Large intestine (tissue), 3 donors: ENCODE measurements around the gene ATP9B. TPM values are rescaled to one million over a fixed set of nuclear protein-coding genes. Genes with fewer than 3 reads are reported as not detected.

Experiments used
- DNase-seq, 2 donors: peaks; one replicate each; pipeline versions ENCODE4 v3.0.0 to v3.0.0-alpha.2; 2013
- H3K27ac ChIP-seq: one replicate; pipeline ENCODE4 v1.5.1; 2013; ENCODE audit warnings: low read length
- H3K27me3 ChIP-seq: 2 replicates; pipeline ENCODE4 v1.6.1; 2013; ENCODE audit warnings: low read length; ENCODE audit not compliant: control insufficient read depth, insufficient read depth
- H3K36me3 ChIP-seq: 2 replicates; pipeline ENCODE4 v1.6.1; 2013; ENCODE audit warnings: low read length; ENCODE audit not compliant: control insufficient read depth, insufficient read depth
- H3K4me1 ChIP-seq: one replicate; pipeline ENCODE4 v1.6.1; 2013; ENCODE audit warnings: low read length; ENCODE audit not compliant: control insufficient read depth, insufficient read depth
- H3K4me3 ChIP-seq: one replicate; pipeline ENCODE4 v1.5.1; 2013; ENCODE audit warnings: low read length
- H3K9me3 ChIP-seq: one replicate; pipeline ENCODE4 v1.6.1; 2013; ENCODE audit warnings: mild to moderate bottlenecking, low read depth, low read length, moderate library complexity; ENCODE audit not compliant: control insufficient read depth
- WGBS: methylation state at CpG from one replicate; pipeline ENCODE4 v1.1.5; 2013; ENCODE audit warnings: low lambda C conversion rate; ENCODE audit not compliant: insufficient coverage; 5-methylcytosine and 5-hydroxymethylcytosine counted together
- polyA plus RNA-seq: library from polyadenylated mRNA; unstranded; fragments of 120-200 nt; gene quantifications from one replicate; pipeline ENCODE4 v1.2.1, GENCODE V29; 2013

The ATP9B gene
- polyA plus RNA-seq, 1 donor: 19.9 TPM

DNA sequence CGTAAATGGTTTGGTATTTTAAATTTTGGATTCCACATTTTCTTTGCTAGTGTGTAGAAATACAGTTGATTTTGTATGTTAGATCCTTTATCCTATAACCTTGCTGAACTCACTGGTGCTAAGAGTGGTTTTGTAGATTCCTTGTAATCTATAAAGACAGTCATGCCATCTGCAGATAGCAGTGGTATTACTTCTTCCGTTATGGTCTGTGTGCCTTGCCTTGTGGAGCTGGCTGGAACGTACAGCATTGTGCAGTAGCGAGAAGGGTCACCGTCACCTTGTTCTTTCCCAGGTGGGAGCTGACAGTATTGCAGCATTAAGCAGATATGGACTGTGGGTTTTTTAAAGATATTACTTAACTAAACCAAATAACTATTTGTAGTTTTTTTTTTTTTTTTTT lies 33.7 kb downstream of the ATP9B start:
- H3K27ac ChIP-seq: no peak overlapping the region
- H3K27me3 ChIP-seq: no peaks in the 10 kb centered on the region
- H3K9me3 ChIP-seq: no peaks in the 10 kb centered on the region
- DNase-seq: no peak
- WGBS: no CpG with 5 or more reads among the region's 5 CpGs
- H3K4me3 ChIP-seq: no peak overlapping the region
- H3K36me3 ChIP-seq: peaks cover 2% of the 10 kb centered on the region
- H3K4me1 ChIP-seq: no peaks in the 10 kb centered on the region

- no peaks in the 10 kb centered on the region for H3K9me3 ChIP-seq
- no peak for DNase-seq
- H3K36me3 ChIP-seq: peaks cover 2% of the 10 kb centered on the region
- no peaks in the 10 kb centered on the region for H3K27me3 ChIP-seq
- no peak overlapping the region for H3K4me3 ChIP-seq
- no CpG with 5 or more reads among the region's 2 CpGs for WGBS
- H3K27ac ChIP-seq: no peak overlapping the region
- H3K4me1 ChIP-seq: no peaks in the 10 kb centered on the region
Observed at GRCh38 chr18:79104137-79104536, 34.9 kb downstream of the ATP9B start.

GRCh38 chr18:79105455-79105854 lies 36.3 kb downstream of the ATP9B start:
- H3K36me3 ChIP-seq: peaks cover 2% of the 10 kb centered on the region
- H3K9me3 ChIP-seq: no peaks in the 10 kb centered on the region
- no peak for DNase-seq
- H3K4me1 ChIP-seq: no peaks in the 10 kb centered on the region
- H3K4me3 ChIP-seq: no peak overlapping the region
- 100% methylated on average over 3 of the region's 6 CpGs for WGBS
- H3K27me3 ChIP-seq: no peaks in the 10 kb centered on the region
- H3K27ac ChIP-seq: no peak overlapping the region

- Histone ChIP-seq H3K36me3 (peaks cover 2% of the 10 kb centered on the region), H3K27ac (no peak overlapping the region), H3K4me3 (no peak overlapping the region), H3K27me3 (no peaks in the 10 kb centered on the region), H3K9me3 (no peaks in the 10 kb centered on the region), H3K4me1 (no peaks in the 10 kb centered on the region)
- no peak for DNase-seq
- WGBS: 56% methylated on average over 1 of the region's 5 CpGs
Observed at GRCh38 chr18:79106084-79106483, 36.9 kb downstream of the ATP9B start.

GRCh38 chr18:79107886-79108285 lies 38.7 kb downstream of the ATP9B start:
- Histone ChIP-seq H3K36me3 (no peaks in the 10 kb centered on the region), H3K4me1 (no peaks in the 10 kb centered on the region), H3K27me3 (no peaks in the 10 kb centered on the region), H3K9me3 (no peaks in the 10 kb centered on the region), H3K4me3 (no peak overlapping the region), H3K27ac (no peak overlapping the region)
- WGBS: no CpG with 5 or more reads among the region's 4 CpGs
- DNase-seq: no peak

DNA sequence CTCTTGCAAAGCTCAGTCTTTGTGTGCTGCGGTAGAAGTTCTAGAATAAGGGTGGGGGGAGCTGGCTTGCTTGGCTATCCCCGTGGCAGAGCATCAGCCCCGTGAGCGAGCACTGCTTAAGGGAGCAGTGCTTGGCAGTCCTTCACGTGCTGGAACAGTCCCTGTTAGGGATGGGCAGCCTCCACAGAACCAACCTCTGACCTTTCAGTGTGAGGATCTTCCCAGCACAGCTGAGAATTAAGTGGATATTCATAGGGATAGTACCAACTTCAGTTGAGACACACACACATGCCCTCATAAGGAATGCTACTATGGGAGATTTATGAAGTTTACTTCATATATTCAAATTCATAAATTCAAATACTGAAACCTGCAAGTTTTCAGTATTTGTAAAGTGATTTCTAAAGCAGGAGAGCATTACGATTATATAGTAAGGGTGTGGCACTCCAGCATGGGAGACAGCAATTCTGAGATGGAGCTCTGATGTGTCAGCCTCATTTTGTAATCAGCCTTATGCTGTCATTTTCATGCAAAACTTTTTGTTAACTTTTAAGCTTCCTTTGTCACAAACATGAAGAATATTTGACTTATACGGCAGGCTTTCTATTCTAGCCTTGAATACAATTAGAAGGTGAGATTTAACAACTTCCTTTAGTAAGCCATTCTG lies 39.5 kb downstream of the ATP9B start:
- 73% methylated on average over 2 of the region's 7 CpGs for WGBS
- Histone ChIP-seq H3K27ac (no peak overlapping the region), H3K4me3 (no peak overlapping the region), H3K9me3 (no peaks in the 10 kb centered on the region), H3K4me1 (no peaks in the 10 kb centered on the region), H3K27me3 (no peaks in the 10 kb centered on the region), H3K36me3 (peaks cover 4% of the 10 kb centered on the region)
- no peak for DNase-seq

DNA sequence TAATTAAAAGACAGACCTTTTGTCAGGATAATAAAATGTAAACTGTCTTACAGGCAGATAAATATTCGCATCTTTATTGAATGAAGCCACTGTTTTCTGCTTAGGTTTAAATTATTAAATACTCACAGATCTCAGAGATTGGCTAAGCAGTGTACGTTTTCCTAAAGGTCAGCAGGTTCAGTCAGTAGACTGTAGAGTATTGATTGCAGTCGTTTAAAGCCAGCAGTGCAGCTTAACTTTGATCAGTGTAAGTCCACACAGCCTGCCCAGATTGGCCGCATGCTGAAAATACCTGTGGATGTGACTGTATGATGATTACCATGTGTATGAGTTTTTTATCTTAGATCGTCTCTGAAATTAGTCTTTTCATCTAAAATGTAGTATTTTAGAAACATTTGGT lies 42.3 kb downstream of the ATP9B start:
- DNase-seq: no peak
- H3K27me3 ChIP-seq: no peaks in the 10 kb centered on the region
- H3K4me3 ChIP-seq: no peak overlapping the region
- H3K27ac ChIP-seq: no peak overlapping the region
- peaks cover 13% of the 10 kb centered on the region for H3K36me3 ChIP-seq
- H3K9me3 ChIP-seq: no peaks in the 10 kb centered on the region
- no CpG with 5 or more reads among the region's 5 CpGs for WGBS
- no peaks in the 10 kb centered on the region for H3K4me1 ChIP-seq

GRCh38 chr18:79117385-79117784 lies 48.2 kb downstream of the ATP9B start:
- H3K27me3 ChIP-seq: no peaks in the 10 kb centered on the region
- no peak overlapping the region for H3K27ac ChIP-seq
- H3K9me3 ChIP-seq: no peaks in the 10 kb centered on the region
- WGBS: no CpG with 5 or more reads among the region's 3 CpGs
- DNase-seq: no peak
- no peaks in the 10 kb centered on the region for H3K4me1 ChIP-seq
- peaks cover 13% of the 10 kb centered on the region for H3K36me3 ChIP-seq
- no peak overlapping the region for H3K4me3 ChIP-seq

DNA sequence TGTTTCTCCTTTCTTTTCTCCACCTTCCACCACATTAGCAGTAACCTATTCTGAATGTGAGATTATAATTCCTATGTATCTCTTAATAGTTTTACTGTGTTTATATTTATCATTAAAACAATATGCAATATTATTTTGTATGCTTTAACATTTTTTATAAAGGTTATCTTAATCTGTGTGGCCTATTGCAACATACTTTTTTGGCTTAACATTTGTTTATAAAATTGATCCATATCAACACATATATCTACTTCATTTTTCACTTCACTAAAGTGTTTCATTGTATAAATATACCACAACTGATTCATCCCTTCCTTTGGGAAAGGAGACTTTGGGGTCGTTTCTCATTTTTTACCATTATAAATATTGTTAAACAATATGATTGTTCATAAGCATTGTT lies 48.6 kb downstream of the ATP9B start:
- no CpG with 5 or more reads among the region's 1 CpG for WGBS
- Histone ChIP-seq H3K4me3 (no peak overlapping the region), H3K4me1 (no peaks in the 10 kb centered on the region), H3K36me3 (peaks cover 13% of the 10 kb centered on the region), H3K27me3 (no peaks in the 10 kb centered on the region), H3K27ac (no peak overlapping the region), H3K9me3 (no peaks in the 10 kb centered on the region)
- DNase-seq: no peak

GRCh38 chr18:79118797-79119196 lies 49.6 kb downstream of the ATP9B start:
- Histone ChIP-seq H3K4me1 (no peaks in the 10 kb centered on the region), H3K27ac (no peak overlapping the region), H3K36me3 (peaks cover 10% of the 10 kb centered on the region), H3K27me3 (no peaks in the 10 kb centered on the region), H3K4me3 (no peak overlapping the region), H3K9me3 (no peaks in the 10 kb centered on the region)
- DNase-seq: no peak
- no CpG with 5 or more reads among the region's 5 CpGs for WGBS

- no peak overlapping the region for H3K4me3 ChIP-seq
- WGBS: no CpG with 5 or more reads among the region's 2 CpGs
- H3K27ac ChIP-seq: no peak overlapping the region
- H3K9me3 ChIP-seq: no peaks in the 10 kb centered on the region
- no peak for DNase-seq
- H3K36me3 ChIP-seq: peaks cover 5% of the 10 kb centered on the region
- H3K27me3 ChIP-seq: no peaks in the 10 kb centered on the region
- no peaks in the 10 kb centered on the region for H3K4me1 ChIP-seq
Observed at GRCh38 chr18:79121746-79122474, 52.7 kb downstream of the ATP9B start.
